NCI-H2107 treated with DMSO at 0.1 percent for 48 hours (cell line): Measurements from ENCODE around the gene ZBTB25.
"Not testable (repeated sequence)": the region's sequence is repeated elsewhere in the genome, so short reads cannot be mapped to it uniquely, and the experiment has no call there.

Experiments used
- DNase-seq: peaks from one replicate; lab custom pipeline; 2025; ENCODE audit not compliant: unreplicated experiment; lab: John Stamatoyannopoulos, UW

The ZBTB25 gene

DNA sequence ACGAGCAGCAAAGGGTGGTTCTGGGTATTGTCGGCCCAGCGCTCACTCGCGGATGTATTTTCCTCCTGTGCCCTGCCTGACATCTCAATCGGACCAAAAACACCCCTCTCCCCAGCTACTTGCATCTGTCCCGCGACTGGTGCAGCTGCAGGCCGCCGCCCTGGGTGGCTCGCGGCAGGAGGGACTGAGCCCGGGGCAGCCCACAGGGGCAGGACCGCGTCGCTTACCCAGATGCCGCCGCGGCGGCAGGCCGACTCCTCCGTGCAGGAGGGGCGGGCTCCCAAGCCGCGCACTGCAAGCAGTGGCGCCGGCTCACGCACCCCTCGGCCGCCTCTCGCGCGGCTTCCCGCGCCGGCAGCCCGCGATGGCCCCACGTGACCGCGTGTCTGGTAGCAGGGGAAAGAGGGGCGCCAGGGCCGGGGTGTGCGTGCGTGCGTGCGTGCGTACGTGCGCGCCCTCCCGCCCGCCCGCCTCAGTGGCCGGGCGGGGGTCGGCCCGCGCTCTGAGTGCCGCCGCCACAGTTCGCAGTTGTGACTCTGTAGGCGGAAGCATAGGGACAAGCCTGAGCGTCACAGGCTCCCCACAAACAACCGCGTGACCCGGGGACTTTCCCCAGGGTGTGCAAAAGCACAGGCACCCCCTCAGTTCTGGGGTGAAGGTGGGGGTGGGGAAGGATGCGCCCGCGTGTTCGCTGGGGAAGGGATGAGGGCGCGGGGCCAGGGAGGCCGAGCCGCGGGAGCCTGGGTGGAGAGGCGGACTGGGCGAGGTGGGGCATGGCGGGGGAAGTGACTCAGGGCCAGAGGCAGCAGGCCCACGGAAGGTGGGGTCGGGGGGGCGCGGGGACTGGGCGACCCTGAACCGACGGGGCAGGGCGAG, at the start of gene ZBTB25:
Gene ZBTB25, minus strand, starts transcription at position 405 of the 876 bp plus-strand sequence. CDS start 13,305 bp downstream, outside the sequence.
- DNase-seq = peak; percentile 69

DNA sequence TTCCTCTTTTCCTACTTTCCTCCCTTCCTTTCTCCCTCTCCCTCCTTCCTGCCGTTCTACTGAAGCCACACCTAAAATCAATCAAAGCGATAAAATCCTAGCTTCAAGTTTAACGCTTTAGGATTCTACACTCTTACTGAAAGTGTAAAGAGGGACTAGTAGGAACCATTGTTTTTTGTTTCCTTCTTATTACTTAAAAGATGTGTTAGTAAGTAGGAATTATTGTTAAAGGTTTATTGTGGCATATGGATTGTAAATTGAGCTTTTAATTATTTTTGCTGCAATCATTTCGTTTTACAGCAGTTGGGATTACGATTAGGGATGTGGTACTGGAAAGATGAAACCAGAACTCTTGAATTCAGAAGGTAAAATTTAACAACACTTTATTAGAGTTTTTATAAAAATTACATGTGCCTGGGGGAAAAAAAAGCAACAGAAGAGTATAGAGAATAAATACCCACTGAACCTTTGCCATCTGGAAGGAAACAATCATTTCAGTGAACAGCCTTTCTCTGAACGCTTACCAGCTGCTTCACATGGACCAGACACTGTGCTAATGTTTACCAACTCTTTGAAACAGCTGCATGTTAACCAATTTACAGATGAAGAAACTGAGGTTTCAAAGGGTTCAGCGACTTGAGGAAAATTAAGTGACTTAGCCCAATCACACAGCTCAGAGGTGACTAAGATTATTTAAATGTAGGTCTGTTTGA, 47.1 kb upstream of the ZBTB25 start:
- peak; percentile 53 for DNase-seq

- peak; percentile 72 for DNase-seq
These were observed 46.4 kb upstream of the ZBTB25 start, which contains the start of gene PPP1R36 for GRCh38 chr14:64549791-64550620. Gene PPP1R36, plus strand, starts transcription at chr14:64549961. Its CDS starts 37 bp downstream, at chr14:64549998.

DNA sequence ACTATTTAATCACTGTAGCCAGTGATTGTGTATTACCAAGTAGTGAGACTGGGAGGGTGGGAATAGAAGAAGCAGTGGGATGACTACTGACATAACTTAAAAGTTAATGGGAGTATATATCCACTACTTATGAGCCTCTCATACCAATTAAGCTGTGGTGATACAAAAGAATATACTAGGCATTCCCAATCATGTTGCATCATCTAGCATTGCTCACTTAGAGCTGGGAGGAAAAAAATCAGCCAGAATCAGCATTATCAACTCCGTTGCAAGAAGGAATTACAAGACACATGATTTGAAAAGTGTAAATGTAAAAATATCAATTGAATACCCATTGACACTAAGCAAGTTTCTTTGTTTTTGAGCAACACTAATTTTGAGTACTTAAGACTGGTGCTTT, 45.4 kb upstream of the ZBTB25 start:
- no peak for DNase-seq

- DNase-seq = no peak
These were observed 41.1 kb upstream of the ZBTB25 start for GRCh38 chr14:64544607-64545312.

- no peak for DNase-seq
These were observed 39.2 kb upstream of the ZBTB25 start for GRCh38 chr14:64542836-64543201.

- DNase-seq = no peak
These were observed 38.6 kb upstream of the ZBTB25 start for GRCh38 chr14:64541972-64542835.

DNA sequence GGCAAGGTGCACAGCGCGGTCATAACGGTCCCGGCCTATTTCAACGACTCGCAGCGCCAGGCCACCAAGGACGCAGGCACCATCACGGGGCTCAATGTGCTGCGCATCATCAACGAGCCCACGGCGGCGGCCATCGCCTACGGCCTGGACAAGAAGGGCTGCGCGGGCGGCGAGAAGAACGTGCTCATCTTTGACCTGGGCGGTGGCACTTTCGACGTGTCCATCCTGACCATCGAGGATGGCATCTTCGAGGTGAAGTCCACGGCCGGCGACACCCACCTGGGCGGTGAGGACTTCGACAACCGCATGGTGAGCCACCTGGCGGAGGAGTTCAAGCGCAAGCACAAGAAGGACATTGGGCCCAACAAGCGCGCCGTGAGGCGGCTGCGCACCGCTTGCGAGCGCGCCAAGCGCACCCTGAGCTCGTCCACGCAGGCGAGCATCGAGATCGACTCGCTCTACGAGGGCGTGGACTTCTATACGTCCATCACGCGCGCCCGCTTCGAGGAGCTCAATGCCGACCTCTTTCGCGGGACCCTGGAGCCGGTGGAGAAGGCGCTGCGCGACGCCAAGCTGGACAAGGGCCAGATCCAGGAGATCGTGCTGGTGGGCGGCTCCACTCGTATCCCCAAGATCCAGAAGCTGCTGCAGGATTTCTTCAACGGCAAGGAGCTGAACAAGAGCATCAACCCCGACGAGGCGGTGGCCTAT, 37.8 kb upstream of the ZBTB25 start:
- DNase-seq = no peak

DNA sequence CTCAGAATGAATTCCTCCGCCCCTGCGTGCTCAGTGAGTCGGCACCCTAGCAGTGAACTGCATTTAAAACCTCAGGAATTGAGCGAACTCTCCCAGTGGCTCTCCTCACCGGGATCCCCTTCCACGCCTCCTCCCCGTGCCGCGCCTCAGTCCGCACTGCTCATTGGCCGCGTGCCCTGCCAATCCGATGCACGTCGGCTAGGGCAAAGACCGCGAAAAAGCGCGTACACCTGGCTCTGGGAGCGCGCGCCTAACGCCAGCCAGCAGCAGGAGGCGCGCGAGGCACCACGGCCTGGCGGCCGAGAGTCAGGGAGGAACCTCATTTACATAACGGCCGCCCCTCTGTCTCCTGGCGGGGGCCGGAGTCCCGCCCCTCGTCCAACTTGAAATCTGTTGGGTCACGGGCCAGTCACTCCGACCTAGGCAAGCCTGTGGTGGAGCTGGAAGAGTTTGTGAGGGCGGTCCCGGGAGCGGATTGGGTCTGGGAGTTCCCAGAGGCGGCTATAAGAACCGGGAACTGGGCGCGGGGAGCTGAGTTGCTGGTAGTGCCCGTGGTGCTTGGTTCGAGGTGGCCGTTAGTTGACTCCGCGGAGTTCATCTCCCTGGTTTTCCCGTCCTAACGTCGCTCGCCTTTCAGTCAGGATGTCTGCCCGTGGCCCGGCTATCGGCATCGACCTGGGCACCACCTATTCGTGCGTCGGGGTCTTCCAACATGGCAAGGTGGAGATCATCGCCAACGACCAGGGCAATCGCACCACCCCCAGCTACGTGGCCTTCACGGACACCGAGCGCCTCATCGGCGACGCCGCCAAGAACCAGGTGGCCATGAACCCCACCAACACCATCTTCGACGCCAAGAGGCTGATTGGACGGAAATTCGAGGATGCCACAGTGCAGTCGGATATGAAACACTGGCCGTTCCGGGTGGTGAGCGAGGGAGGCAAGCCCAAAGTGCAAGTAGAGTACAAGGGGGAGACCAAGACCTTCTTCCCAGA, 36.9 kb upstream of the ZBTB25 start, which contains the start of gene HSPA2:
Gene HSPA2, plus strand, starts transcription at position 534 of the 995 bp plus-strand sequence. Its CDS starts 109 bp downstream, at position 643.
- peak; percentile 84 for DNase-seq

- DNase-seq = no peak
These were observed 33.0 kb upstream of the ZBTB25 start for GRCh38 chr14:64536488-64537245.

GRCh38 chr14:64531567-64531966, 27.9 kb upstream of the ZBTB25 start:
- DNase-seq = no peak

DNA sequence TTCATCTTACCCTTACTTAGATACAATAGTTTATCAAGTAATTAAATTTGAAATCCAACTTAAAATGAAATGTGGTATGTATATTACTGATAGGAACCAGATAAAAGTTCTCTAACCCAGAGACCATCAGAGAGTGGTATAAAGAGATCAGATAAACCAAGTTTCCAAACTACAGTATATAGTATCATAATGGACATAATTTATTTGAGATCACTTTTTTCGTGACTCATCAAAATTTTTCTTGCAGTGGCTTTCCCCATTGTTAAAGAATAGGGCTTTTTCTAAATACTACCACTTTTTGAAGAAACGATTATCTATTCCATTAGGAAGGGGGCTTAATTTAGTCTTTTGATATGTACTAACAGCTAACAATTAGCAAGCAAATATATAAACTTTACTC, 21.7 kb upstream of the ZBTB25 start:
- DNase-seq = no peak

- no peak for DNase-seq
These were observed 19.1 kb upstream of the ZBTB25 start for GRCh38 chr14:64522591-64523355.

- DNase-seq = no peak
These were observed 17.1 kb upstream of the ZBTB25 start for GRCh38 chr14:64520699-64521098.

- DNase-seq = peak; percentile 29
These were observed 14.6 kb upstream of the ZBTB25 start for GRCh38 chr14:64518229-64518628.

GRCh38 chr14:64517667-64518066, 14.0 kb upstream of the ZBTB25 start:
- not testable (repeated sequence) for DNase-seq
